Esophagus mucosa (tissue), 1 donor: Measurements from ENCODE around the gene CPSF2. TPM values are rescaled to one million over a fixed set of nuclear protein-coding genes. Genes with fewer than 3 reads are reported as not detected.
"Not testable (repeated sequence)": the region's sequence is repeated elsewhere in the genome, so short reads cannot be mapped to it uniquely, and the experiment has no call there.

Source experiments
- ATAC-seq: fragments of 200-7000 bp; cut with Tn5 transposase; one replicate; pipeline ENCODE4 v1.9.1; 2020
- total RNA-seq: library from RNA; stranded (reverse); gene quantifications from one replicate; pipeline ENCODE4 v1.2.4, GENCODE V29; 2023
- donor health status: DM: yes; HTN: yes; CAD: no.

Gene CPSF2
- total RNA-seq, 1 donor from 2014 or later = 46.9 TPM

GRCh38 chr14:92160619-92161018 lies 38.9 kb downstream of the CPSF2 start:
- ATAC-seq = no peak

- ATAC-seq = no peak
Measured at GRCh38 chr14:92161521-92161920, 39.8 kb downstream of the CPSF2 start.

- ATAC-seq = no peak
Measured at GRCh38 chr14:92164958-92165357, 43.2 kb downstream of the CPSF2 start.

GRCh38 chr14:92173668-92174067 lies 51.9 kb downstream of the CPSF2 start:
- no peak for ATAC-seq

- ATAC-seq = no peak
Measured at GRCh38 chr14:92175811-92176210, 54.0 kb downstream of the CPSF2 start.

GRCh38 chr14:92176476-92176875 lies 54.7 kb downstream of the CPSF2 start:
- ATAC-seq = no peak

- ATAC-seq = not testable (repeated sequence)
Measured at GRCh38 chr14:92179178-92179577, 57.4 kb downstream of the CPSF2 start.

- ATAC-seq = no peak
Measured at GRCh38 chr14:92185559-92185958, 63.8 kb downstream of the CPSF2 start.

- ATAC-seq = not testable (repeated sequence)
Measured at GRCh38 chr14:92187616-92188015, 65.8 kb downstream of the CPSF2 start.

- ATAC-seq = peak; percentile 22
Measured at GRCh38 chr14:92190768-92191167, 69.0 kb downstream of the CPSF2 start.

- ATAC-seq = no peak
Measured at GRCh38 chr14:92198804-92199203, 77.0 kb downstream of the CPSF2 start.

GRCh38 chr14:92199763-92200162 lies 78.0 kb downstream of the CPSF2 start:
- ATAC-seq = no peak

GRCh38 chr14:92203116-92203515 lies 81.3 kb downstream of the CPSF2 start:
- ATAC-seq = no peak

GRCh38 chr14:92204792-92205191 lies 83.0 kb downstream of the CPSF2 start:
- no peak for ATAC-seq

GRCh38 chr14:92207012-92207927 lies 85.5 kb downstream of the CPSF2 start:
- peak; percentile 41 for ATAC-seq

- no peak for ATAC-seq
Measured at GRCh38 chr14:92207928-92208265, 86.1 kb downstream of the CPSF2 start.

- no peak for ATAC-seq
Measured at GRCh38 chr14:92209141-92209540, 87.4 kb downstream of the CPSF2 start.

GRCh38 chr14:92213125-92213524 lies 91.4 kb downstream of the CPSF2 start:
- not testable (repeated sequence) for ATAC-seq

- peak; percentile 70 for ATAC-seq
Measured at GRCh38 chr14:92215579-92215978, 93.8 kb downstream of the CPSF2 start.

GRCh38 chr14:92217936-92218335 lies 96.2 kb downstream of the CPSF2 start:
- ATAC-seq = no peak
